GM21423 (cell line): ENCODE results near the gene TASP1.

Source experiments
- ATAC-seq: cut with Tn5 transposase; IDR thresholded peaks from one replicate; pipeline ENCODE4 v1.9.1; 2021; ENCODE audit warnings: mild to moderate bottlenecking, moderate library complexity; ENCODE audit not compliant: unreplicated experiment

The TASP1 gene

DNA sequence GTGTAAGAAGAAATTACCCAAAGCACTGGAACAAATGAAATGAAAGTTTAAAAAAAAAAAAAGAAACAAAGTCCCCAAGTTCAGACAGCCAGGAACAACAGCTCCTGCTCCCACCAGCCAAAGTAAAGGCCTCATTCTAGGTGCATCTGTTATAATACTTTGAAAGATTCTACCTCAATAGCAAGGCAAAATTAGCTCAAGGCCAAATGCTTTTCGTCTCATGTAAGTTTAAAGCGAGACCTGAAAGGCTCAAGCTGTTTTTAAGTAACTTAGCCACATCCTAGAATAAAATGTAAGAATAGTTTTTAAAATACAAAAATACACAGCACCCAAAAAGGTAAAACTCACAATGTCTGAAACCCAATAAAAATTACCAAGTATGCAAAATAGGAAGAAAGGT, 64.7 kb downstream of the TASP1 start:
- no peak for ATAC-seq

DNA sequence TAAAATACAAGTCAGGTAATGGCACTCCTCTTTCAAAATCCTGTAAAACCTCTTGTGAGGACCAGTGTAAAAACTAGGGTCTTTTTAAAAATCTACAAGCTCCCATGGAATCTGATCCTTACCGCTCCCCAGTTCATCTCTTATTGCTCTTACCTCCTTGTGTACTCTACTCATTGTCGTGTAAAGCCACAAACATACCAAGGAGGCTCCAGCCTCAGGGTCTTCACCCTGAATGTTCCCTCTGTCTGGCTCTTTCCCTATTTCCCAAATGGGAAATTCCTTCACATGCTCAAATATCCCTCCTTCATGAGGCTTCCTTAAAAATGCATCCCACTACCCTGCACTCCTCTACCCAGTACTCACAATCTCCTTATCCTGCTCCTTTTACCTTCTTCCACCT, 67.1 kb downstream of the TASP1 start:
- no peak for ATAC-seq

DNA sequence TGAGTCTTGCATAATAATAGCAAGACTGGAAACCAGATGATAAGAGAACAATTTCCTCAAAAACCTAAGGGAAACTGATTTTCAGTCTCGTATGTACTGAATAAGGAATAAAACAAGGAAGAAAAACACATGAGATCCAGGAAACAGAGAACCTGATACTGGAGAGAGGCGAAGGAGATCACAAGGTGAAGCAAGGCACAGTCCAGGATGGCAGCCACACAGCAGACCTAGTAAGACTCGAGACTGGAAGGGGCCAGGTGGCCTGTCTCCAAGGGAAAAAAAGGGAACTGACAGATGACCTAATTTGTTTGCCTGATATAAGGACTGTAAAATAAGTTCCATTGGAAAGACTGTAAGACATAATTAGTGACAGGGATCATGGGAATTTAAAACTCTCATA, 71.1 kb downstream of the TASP1 start:
- ATAC-seq = no peak

DNA sequence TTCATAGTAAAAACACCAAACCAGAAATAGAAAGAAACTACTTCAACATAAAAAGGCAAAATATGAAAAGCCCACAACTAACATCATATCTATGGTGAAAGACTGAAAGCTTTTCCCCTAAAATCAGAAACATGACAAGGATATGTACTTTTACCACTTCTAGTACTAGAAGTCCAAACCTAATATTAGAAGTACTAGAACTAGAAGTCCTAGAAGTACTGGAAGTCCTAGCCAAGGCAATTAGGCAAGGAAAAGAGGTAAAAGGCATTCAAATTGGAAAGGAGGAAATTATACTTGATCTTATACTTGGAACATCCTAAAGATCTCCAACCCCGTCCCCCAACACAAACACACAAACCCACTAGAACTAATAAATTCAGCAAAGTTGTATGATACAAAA, 74.9 kb downstream of the TASP1 start:
- no peak for ATAC-seq

DNA sequence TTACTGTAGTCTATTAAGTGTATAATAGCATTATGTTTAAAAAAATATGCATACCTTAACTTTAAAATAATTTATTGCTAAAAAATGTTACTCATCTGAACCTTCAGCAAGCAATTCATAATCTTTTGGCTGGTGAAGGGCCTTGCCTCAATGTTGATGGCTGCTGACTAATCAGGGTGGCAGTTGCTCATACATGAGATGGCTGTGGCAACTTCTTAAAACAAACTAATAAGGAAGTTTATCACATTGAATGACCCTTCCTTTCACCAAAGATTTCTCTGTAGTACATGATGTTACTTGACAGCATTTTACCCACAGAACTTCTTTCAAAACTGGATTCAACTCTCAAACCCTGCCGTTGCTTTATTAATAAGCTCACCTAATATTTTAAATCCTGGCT, 84.0 kb downstream of the TASP1 start:
- no peak for ATAC-seq

DNA sequence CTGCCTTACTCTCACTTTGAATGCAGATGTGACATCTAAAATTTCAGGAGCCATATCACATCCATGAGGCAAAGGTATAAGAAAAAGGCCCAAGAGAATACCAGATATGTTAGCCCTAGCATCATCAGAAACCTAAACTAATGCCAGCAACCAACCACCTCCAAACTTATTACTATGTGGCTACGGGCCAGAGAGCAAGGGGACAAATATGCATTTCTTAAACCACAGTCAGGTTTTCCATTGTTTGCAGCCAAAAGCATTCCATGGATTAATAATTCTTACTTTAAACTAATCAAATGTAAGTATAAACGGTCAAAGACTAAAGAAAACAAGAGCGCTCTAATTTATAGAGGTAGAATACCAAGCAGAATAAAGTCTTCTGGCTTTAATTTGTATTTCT, 84.7 kb downstream of the TASP1 start:
- ATAC-seq = no peak

DNA sequence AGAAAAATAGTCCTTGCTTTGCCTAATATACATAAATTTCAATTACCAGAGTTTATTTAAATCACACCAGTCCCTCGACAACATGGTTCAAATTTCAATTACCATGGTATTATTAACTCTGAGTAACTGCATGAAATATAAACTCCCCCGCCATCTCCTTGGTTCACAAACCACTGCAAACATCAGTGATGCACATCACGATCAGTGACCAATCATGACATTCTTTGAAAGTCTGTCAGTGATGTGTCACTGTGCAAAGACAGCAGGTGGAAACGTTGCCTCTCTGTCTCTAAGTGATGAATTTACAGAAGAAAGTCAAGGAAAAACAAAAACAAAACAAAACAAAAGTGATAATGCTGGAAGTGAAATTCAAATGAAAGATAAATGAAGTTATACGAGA, 86.7 kb downstream of the TASP1 start:
- ATAC-seq = no peak

DNA sequence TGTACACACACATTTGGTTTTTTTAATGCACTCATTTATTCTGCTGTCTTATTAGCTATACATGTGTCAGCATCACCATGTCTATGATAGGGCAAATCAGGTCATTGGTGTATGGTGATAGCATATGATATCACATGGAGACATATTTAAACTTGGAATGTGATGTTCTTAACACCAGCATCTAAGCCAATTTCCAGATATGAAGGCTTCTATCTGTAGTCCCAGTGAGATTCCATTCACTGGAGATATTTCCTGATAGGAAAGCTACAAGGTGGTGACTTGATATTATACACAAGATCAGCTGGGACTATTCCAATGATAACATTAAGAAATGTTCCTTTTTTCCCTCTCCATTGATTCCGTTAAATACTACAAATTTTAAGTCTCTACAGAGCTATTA, 89.3 kb downstream of the TASP1 start:
- ATAC-seq = no peak

DNA sequence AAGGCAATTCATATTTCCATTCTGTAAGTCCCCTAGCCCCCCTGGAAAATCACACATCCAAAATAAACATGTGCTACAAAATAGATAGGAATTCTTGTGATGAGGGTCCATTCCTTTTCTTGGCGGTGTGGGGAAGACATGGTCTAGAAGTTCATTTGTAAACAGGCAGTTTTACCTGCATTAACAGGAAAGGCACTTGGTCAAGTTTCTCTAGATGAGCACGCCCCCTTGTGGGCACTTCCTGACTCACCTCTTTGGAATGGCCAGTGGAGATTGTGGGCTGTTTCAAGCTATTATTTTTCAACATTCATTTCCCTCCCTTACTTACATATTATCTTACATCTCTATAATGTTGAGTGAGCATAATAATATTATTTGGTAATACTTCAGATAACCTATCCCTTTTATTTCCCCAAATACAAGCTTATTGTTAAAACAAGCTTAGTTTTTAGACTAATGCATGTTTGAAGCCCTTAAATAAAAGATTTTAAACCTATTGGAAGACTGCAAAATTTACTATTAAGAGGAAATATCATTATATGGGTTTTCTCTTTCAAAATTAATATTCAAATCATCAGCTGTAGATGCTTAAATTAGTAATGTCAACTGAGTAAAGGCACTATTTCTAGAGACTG, 92.1 kb downstream of the TASP1 start:
- no peak for ATAC-seq

DNA sequence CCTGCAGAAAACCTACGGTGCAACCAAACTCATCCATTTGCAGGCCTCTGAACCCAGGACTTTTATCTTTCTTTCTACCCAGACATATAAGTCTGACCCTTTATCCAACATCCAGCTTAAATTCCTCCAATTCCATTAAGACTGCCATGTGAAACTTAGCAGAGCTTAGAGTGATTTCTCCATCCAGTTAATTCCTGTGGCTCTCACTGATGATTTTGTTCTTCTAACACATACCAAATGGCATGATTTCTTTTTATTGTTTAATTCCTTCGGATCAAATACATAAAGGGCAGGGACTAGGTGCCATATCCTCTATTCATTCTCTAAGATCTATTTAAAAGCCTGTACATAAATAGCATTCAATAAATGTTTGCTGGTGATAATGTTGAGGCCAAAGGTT, 92.9 kb downstream of the TASP1 start:
- no peak for ATAC-seq

DNA sequence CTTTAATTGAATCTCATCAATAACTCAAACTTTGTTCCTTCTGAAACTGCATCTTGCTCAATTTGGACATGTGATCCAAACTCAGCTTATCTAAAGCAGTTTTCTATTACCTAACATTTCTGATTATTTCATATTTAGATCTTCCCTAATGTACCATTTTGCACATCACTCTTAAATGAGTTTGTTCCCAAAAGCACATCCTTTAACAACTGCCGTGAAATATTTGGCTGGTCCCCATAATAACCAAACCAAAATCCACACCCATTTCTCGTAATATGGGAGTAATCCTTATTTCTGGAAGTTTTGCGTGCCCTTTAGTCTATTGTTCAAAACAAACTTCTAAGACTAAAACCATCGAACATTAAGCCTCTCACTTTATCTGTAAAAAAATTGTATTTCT, 94.9 kb downstream of the TASP1 start:
- no peak for ATAC-seq

DNA sequence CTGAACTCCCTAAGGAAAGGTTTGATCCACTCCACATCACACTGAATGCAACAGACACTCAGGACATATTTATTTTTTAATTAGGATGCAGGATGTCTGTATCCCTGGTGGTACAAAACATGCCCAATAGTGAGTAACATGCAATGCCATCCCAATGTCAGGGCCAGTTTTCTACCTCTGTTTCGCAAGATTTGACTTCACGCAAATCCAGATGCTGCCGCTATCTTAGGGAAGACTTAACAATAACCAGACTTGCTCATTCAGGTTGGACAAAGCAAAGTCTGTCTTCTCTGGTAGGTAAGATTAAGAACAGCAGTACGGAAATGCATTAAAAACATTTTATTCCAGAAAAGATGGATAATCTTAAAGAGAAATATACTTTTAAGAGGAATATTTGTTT, 103.1 kb downstream of the TASP1 start:
- ATAC-seq = no peak

DNA sequence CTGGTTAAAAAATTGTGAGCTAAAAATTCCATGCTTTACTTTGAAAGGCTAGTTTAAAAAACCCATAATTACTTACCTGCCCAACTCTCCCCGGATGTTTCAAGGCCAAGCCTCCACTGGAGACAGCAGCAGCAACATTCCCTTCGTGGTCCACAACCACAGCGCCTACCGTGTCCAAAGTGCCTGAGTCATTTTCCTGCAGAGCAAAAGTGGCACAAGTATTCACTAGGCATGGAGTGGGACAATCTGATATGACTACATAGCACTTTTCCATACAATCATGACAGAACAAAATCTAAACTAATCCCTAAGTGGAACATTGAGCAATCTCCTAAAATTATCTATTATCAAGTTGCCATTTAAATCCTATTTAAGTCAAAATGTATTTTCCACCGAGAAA, 104.8 kb downstream of the TASP1 start:
- ATAC-seq = no peak

DNA sequence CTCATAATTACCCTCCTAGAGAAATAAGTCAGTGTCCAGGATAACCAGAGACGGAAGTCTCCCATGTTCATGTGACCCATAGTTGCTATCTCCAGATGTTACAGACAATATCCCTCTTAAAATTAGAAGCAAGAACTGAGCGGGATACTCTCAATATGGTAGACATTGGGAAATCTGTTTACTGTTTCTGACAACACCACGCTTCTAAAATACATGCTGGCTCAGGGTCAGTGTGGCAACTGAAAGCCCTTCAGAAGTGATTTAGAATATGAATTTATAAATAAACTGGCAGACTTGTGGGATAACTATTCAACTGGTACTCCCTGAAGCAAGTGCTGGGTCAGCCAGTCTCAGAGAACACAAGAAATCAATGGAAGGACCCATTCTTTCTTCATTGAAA, 108.6 kb downstream of the TASP1 start:
- ATAC-seq = no peak

DNA sequence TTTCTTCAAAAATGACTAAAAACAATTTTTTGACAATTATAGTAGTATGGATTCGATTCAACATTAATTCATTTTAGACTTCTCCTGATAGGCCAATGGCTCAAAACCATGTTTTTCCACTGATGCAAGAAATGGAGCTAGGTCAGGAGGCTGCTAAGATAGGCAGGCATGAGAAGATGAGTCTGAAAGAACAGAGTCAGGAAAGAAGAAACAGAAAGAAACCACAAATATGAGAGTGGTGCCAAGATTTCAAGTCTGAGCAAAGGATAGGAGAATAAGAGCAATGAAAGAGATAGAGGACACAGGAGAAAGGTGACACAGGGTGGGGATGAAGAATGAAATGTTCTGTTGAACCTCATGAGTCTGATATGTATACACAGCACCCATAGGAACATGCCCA, 112.2 kb downstream of the TASP1 start:
- no peak for ATAC-seq

DNA sequence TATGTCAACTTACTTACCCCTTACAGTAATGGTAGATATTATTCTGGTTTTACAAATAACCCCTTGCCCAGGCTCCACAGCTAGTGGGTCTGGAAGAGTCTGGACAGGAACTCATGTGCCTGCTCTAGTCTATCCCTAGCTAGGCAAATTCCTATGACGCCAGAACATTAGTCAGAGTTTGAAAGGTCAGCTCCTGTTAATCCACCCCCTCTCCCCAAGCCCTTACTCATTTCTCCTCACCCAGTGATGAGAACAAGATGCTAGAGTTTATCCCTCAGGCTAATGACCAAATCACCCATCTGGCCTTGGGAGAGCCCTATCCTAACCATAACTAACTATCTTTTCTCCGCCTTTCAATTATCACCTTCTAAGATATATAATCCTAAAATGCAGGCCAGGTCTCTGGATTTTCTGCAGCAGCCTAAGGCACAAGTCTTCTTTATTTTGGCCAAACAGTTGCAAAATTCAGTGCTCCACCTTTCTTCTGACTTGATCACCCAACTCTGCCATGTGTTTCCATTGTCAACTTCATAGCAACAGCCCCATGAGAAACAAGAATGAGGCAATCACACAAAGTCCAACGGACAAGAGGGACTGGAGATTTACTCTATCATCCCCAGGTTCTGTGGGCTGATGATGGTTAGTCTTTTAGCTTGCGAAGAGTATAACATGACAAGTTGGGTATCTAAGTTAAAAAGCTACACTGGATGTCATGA, 113.3 kb downstream of the TASP1 start:
- ATAC-seq = no peak

DNA sequence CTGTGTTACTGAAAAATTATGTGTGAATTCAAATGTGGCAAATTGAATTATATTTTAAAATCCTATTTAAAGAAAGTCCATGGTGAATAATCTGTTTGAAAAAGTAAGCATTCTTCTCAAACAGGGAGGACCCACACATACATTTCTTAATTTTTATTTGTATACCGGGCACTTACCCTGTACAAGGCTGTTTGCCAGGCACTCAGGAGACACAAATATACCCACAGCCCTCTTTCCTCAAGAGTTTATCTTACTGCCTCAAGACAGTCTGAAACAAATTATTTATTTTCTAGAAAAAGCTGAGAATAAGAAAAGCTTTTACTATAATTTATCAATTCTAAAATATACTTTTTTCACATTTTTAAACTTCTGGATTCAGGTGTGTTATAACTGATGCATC, 114.4 kb downstream of the TASP1 start:
- ATAC-seq = no peak

DNA sequence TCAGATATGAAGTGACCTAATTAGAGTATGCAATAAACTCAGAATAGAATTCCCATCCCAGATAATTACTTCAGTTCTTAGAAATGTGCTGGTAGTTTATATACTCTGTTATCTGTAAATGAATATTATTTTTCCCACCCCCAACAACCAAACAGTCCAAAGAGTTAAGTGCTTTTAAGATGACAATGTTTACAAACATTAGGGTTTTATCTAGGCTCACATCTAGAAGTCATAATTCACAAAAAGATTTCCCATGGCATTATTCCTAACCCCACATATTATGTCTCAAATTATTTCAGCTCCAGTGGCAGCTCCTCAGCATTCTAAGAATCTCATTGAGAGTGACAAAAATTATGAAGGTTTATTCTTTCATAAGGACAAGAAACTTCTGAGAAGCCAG, 120.9 kb downstream of the TASP1 start:
- ATAC-seq = no peak

DNA sequence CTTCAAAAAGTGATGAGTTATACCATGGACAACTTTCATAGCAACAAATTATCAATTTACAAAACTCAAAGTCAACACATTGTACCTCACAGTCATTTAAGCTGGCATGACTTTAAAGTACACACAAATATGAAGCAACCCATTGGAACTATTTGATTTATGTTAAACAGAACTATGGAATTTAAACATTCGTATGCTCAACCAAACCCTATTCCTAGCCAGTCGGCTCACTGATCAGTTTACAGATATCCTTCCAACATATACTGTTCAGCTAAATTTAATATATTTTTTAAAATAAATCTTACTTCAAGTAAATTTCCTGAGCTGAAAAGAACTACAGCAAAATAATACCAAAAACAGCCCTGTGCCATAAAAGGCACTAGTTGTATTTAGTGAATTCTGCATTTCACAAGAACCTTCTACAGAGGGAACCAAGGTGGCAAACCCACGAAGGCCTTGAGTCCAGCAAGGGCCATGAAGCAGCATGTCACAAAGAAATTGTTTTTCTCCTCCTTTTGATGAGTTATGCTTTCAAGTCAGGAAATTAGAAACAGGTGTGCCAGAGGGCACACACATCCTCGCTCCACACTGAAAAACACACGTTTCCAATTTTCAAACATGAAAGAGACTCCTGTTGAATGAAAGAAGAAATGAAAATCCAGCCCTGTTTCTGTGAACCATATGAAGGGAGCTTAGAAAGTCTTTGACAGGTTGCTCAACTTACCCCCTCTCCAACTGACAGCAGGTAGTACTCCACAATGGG, 122.8 kb downstream of the TASP1 start:
- ATAC-seq = no peak

DNA sequence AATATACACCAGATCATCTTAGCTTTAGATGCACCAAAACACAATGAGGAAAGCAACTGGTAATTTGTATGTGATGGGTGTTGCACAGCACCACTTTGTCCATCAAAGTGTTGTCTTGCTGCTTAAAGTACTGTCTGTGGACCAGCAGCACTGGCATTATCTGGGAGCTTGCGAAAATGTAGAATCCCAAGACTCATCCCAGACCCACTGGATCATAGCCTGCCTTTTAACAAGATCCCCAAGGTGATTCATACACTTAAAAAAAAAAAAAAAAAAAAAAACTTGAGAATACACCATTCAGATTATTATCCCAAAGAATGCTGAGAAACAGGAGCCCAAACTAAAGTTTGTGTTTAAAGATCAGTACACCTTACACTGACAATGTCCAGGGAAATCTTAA, 123.4 kb downstream of the TASP1 start:
- no peak for ATAC-seq

DNA sequence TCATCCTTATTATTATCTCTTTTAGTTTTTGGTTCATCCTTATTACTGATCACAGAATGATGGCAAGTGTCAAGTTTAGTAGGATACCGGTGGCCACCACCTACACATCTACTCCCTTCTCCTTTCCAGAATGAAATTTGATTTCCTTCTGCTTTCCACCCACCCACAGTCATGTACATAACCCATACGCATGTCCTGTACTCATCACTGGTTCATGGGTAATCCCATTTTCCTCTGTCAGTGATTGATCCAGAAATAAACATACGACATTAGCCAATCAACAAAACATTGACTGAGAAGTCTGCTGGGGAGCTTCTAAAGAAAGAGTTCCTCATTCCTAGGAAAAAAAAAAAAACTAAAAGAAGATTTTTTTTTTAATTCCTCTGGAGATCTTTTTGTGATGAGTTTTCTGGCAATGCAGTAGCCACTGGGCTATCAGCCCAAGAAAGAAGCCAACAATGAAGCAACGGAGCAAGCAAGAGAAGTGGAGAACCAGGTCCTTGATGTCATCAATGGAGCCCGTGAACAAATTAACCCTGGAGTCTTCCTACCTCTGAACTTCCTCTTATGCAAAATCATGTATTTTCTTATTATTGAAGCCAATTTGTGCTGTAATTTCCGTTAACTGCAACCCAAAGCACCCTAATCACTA, 127.8 kb downstream of the TASP1 start:
- ATAC-seq = no peak

DNA sequence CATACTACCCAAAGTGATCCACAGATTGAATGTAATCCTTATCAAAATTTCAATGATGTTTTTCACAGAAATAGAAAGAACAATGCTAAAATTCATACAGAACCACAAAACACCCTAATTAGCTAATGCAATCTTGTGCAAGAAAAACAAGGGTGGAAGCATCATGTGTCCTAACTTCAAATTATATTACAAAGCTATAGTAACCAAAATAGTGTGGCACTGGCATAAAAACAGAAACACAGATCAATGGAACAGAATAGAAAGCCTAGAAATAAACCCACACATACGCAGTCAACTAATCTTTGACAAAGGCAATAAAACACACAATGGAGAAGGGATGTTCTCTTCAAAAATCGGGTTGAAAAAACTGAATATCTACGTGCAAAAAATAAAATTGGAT, 131.1 kb downstream of the TASP1 start:
- no peak for ATAC-seq
